ENCODE data around the gene WASF2. TPM values are rescaled to one million over a fixed set of nuclear protein-coding genes. Genes with fewer than 3 reads are reported as not detected.
"Not testable (repeated sequence)": the region's sequence is repeated elsewhere in the genome, so short reads cannot be mapped to it uniquely, and the experiment has no call there.

The WASF2 gene
- total RNA-seq, 2 experiments from 2014 or later, result 108 to 111 TPM

DNA sequence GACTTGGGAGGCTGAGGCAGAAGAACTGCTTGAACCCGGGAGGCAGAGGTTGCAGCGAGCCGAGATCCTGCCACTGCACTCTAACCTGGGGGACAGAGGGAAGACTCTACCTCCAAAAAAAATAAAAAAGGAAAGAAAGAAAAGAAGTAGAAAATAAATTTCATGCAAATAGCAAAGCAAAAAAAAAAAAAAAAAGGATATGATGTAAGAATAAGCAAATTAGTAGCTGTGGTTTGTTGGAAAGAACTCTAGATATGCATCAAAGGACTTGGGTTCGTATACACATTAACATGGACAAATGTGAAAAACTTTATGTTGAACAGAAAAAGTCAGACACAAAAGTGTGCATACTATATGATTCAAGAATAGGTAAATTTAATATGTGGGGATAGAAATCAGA is 11.9 kb downstream of the WASF2 start:
- no peak overlapping the region for H3K4me3 Mint-ChIP-seq
- POLR2A ChIA-PET, result interaction anchor here (2.2 kb wide), 1 partner anchor 32 kb away, joined by 5 read pairs; no protein-coding TSS in a partner anchor
- H3K4me1 Mint-ChIP-seq (ENCODE audit: low read depth), result peaks cover 67% of the 10 kb centered on the region
- ATAC-seq (no peak), DNase-seq (no peak)
- CTCF ChIA-PET, result no interaction called here
- no peaks in the 10 kb centered on the region for H3K9me3 Mint-ChIP-seq
- TF ChIP-seq, protein P1, sequence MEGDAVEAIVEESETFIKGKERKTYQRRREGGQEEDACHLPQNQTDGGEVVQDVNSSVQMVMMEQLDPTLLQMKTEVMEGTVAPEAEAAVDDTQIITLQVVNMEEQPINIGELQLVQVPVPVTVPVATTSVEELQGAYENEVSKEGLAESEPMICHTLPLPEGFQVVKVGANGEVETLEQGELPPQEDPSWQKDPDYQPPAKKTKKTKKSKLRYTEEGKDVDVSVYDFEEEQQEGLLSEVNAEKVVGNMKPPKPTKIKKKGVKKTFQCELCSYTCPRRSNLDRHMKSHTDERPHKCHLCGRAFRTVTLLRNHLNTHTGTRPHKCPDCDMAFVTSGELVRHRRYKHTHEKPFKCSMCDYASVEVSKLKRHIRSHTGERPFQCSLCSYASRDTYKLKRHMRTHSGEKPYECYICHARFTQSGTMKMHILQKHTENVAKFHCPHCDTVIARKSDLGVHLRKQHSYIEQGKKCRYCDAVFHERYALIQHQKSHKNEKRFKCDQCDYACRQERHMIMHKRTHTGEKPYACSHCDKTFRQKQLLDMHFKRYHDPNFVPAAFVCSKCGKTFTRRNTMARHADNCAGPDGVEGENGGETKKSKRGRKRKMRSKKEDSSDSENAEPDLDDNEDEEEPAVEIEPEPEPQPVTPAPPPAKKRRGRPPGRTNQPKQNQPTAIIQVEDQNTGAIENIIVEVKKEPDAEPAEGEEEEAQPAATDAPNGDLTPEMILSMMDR (IDR thresholded peaks at IDR 0.05), result no peak
- peak overlapping the region; percentile 92 for H3K27ac Mint-ChIP-seq
- H3K27me3 Mint-ChIP-seq, result no peaks in the 10 kb centered on the region
- peaks cover 22% of the 10 kb centered on the region for H3K36me3 Mint-ChIP-seq (ENCODE audit: low read depth)
- intact Hi-C loops (cut with micrococcal nuclease), result no loop called here

DNA sequence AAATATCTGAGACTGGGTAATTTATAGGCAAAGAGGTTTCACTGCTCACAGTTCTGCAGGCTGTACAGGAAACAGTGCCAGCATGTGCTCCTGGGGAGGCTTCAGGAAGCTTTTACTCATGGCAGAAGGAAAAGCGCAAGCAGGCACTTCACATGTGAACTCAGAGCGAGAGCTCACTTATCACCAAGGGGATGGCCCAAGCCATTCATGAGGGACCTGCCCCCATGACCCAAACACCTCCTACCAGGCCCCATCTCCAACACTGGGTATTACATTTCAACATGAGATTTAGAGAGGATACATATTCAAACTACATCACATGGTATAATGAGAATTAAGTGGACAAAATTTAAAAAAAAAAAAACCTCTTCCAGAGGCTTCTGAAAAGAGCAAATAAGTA is 13.7 kb downstream of the WASF2 start:
- ATAC-seq (peak; percentile 31), DNase-seq (peak; percentile 26)
- Mint-ChIP-seq H3K27me3 (no peaks in the 10 kb centered on the region), H3K9me3 (no peaks in the 10 kb centered on the region), H3K4me3 (no peak overlapping the region), H3K4me1 (ENCODE audit: low read depth) (peaks cover 56% of the 10 kb centered on the region), H3K27ac (peak overlapping the region; percentile 17), H3K36me3 (ENCODE audit: low read depth) (peaks cover 18% of the 10 kb centered on the region)
- intact Hi-C loops (cut with micrococcal nuclease), result no loop called here
- TF ChIP-seq, protein P1 (IDR thresholded peaks at IDR 0.05), result no peak
- POLR2A ChIA-PET, result interaction anchor here (0.6 to 1.6 kb wide), 4 partner anchors 12 to 46 kb away, joined by 3 to 6 read pairs (median 5); no protein-coding TSS in a partner anchor
- CTCF ChIA-PET, result interaction anchor here (0.9 to 1.6 kb wide), 4 partner anchors 8 to 27 kb away, joined by 3 to 4 read pairs (median 4); no protein-coding TSS in a partner anchor

DNA sequence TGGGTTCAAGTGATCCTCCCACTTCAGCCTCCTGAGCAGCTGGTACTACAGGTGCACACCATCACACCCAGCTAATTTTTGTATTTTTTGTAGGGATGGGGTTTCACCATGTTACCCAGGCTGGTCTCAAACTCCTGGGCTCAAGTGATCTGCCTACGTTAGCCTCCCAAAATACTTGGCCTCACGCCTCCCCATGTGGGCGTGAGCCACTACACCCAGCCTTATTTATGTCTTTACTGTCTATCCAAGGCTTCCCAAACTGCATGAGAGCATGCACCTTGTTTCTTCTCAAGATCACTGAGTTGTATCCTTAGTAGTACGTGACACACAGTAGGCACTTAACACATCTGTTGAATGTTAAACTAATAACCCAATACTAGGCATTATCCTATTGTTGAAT is 14.2 kb downstream of the WASF2 start:
- H3K4me1 Mint-ChIP-seq (ENCODE audit: low read depth), result peaks cover 57% of the 10 kb centered on the region

DNA sequence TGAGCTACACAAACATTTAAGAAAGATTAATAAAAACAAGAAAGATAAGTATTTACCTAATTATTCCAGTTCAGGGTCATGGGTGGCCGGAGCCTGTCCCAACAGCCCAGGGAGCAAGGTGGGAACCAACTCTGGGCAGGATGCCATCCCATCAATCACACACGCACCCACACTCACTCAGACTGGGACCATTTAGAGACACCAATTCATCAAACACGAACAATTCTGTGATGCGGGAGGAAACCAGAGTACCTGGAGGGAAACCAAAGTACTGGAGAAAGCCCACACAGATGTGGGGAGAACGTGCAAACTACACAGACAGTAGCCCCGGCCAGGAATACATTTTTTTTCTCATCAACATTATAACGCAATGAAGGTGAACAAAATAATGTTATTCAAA is 16.2 kb downstream of the WASF2 start:
- peak overlapping the region; percentile 63 for H3K27ac Mint-ChIP-seq
- ATAC-seq (peak; percentile 35), DNase-seq (no peak)
- ChIA-PET POLR2A (interaction anchor here (1.5 kb wide), 1 partner anchor 28 kb away, joined by 3 read pairs; no protein-coding TSS in a partner anchor), CTCF (no interaction called here)
- H3K27me3 Mint-ChIP-seq, result no peaks in the 10 kb centered on the region
- H3K4me3 Mint-ChIP-seq, result peak overlapping the region; percentile 16
- H3K4me1 Mint-ChIP-seq (ENCODE audit: low read depth), result peaks cover 71% of the 10 kb centered on the region
- H3K9me3 Mint-ChIP-seq, result no peaks in the 10 kb centered on the region
- H3K36me3 Mint-ChIP-seq (ENCODE audit: low read depth), result peaks cover 31% of the 10 kb centered on the region
- intact Hi-C loops (cut with micrococcal nuclease), result no loop called here
- TF ChIP-seq, protein P1 (IDR thresholded peaks at IDR 0.05), result no peak

More for the DNA sequence above, 14.2 kb downstream of the WASF2 start:
- Mint-ChIP-seq H3K27ac (no peak overlapping the region), H3K27me3 (no peaks in the 10 kb centered on the region), H3K4me3 (no peak overlapping the region), H3K36me3 (ENCODE audit: low read depth) (peaks cover 19% of the 10 kb centered on the region), H3K9me3 (no peaks in the 10 kb centered on the region)
- intact Hi-C loops (cut with micrococcal nuclease), result no loop called here
- CTCF ChIA-PET, result interaction anchor here (1.0 to 1.6 kb wide), 3 partner anchors 8 to 26 kb away, joined by 3 to 4 read pairs (median 4); no protein-coding TSS in a partner anchor
- DNase-seq, result no peak
- TF ChIP-seq, protein P1 (IDR thresholded peaks at IDR 0.05), result no peak
- ATAC-seq, result no peak
- POLR2A ChIA-PET, result interaction anchor here (1.5 kb wide), 1 partner anchor 11 kb away, joined by 6 read pairs; no protein-coding TSS in a partner anchor

DNA sequence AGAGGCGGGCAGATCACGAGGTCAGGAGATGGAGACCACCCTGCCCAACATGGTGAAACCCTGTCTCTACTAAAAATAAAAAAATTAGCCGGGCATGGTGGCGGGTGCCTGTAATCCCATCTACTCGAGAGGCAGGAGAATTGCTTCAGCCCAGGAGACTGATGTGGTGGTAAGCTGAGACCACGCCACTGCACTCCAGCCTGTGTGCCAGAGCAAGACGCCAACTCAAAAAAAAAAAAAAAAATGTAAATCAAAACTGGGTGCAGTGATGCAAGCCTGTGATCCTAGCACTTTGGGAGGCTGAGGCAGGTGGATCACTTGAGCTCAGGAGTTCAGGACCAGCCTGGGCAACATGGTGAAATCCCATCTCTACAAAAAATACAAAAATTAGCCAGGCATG is 17.9 kb downstream of the WASF2 start:
- Mint-ChIP-seq H3K4me1 (ENCODE audit: low read depth) (peaks cover 72% of the 10 kb centered on the region), H3K36me3 (ENCODE audit: low read depth) (peaks cover 26% of the 10 kb centered on the region)
- intact Hi-C loops (cut with micrococcal nuclease); H3K4me3 Mint-ChIP-seq; DNase-seq; ATAC-seq; H3K27me3 Mint-ChIP-seq; H3K9me3 Mint-ChIP-seq; H3K27ac Mint-ChIP-seq: not testable (repeated sequence)
- CTCF ChIA-PET, result interaction anchor here (0.6 to 1.6 kb wide), 2 partner anchors 15 to 43 kb away, joined by 3 read pairs; no protein-coding TSS in a partner anchor
- POLR2A ChIA-PET, result interaction anchor here (0.6 kb wide), 2 partner anchors 43 to 203 kb away, joined by 3 read pairs; no protein-coding TSS in a partner anchor

All from activated CD8-positive, alpha-beta T cell treated with anti-CD3 and anti-CD28 coated beads for 36 hours (primary cell).